GM12878 (cell line): ENCODE data around the gene BCS1L. TPM values are rescaled to one million over a fixed set of nuclear protein-coding genes. Genes with fewer than 3 reads are reported as not detected.

Source experiments
- ATAC-seq: fragments of 200-7000 bp; cut with Tn5 transposase; 3 replicates; pipeline ENCODE4 v1.9.1; 2020; ENCODE audit warnings: mild to moderate bottlenecking, moderate library complexity
- BruUV-seq: library from RNA; stranded (reverse); fragments of 400-500 nt; replicated peaks from 2 replicates; lab custom pipeline; 2021; lab: Mats Ljungman, UMichigan
- CTCF ChIA-PET: fragments of 300-600 bp; sonication (Branson Sonifier 250); formaldehyde crosslinking; extraction: SDS; loops from one replicate; lab custom pipeline; 2021; ENCODE audit warnings: inconsistent platforms; lab: Yijun Ruan, JAX
- POLR2A ChIA-PET: fragments of 350-600 bp; formaldehyde crosslinking; extraction: SDS; loops from one replicate; lab custom pipeline; 2021; ENCODE audit warnings: inconsistent platforms; lab: Charles Lee
- RAD21 ChIA-PET: fragments of 300-600 bp; sonication (Branson Sonifier 250); formaldehyde crosslinking; loops from one replicate; lab custom pipeline; 2023; ENCODE audit warnings: antibody characterized with exemption; ENCODE audit not compliant: unreplicated experiment; lab: Charles Lee
- SMC1A ChIA-PET: fragments of 300-600 bp; sonication (Branson Sonifier 250); formaldehyde crosslinking; loops from one replicate; lab custom pipeline; 2023; ENCODE audit not compliant: unreplicated experiment, uncharacterized antibody; lab: Charles Lee
- DNase-seq: peaks from one replicate; pipeline ENCODE4 v3.0.0-alpha.2; 2011; ENCODE audit warnings: low read depth, low spot score
- FAIRE-seq: peaks from 3 replicates; lab custom pipeline; 2011; peaks lifted over from hg19 to GRCh38; lab: Jason Lieb, UNC
- H2AFZ ChIP-seq: 2 replicates; pipeline ENCODE4 v1.6.0; 2011; ENCODE audit warnings: low read depth, low read length, control low read depth; ENCODE audit not compliant: control insufficient read depth
- H3K27ac ChIP-seq: 2 replicates; pipeline ENCODE4 v1.5.1; 2011; ENCODE audit warnings: control low read depth; ENCODE audit not compliant: control insufficient read depth, insufficient read depth
- H3K27me3 ChIP-seq, 2 experiments: replicated peaks in 1 of 2; 2 replicates each; pipeline versions ENCODE4 v1.6.0 to v1.6.1; 2011; ENCODE audit warnings: low read length in 1 of 2; ENCODE audit not compliant: control insufficient read depth in 2 of 2, insufficient read depth in 2 of 2
- H3K36me3 ChIP-seq, 2 experiments: 2 replicates each; pipeline ENCODE4 v1.5.1; 2011; ENCODE audit warnings: low read length in 1 of 2; ENCODE audit not compliant: control insufficient read depth in 2 of 2, insufficient read depth in 2 of 2
- H3K4me1 ChIP-seq: 2 replicates; pipeline ENCODE4 v1.6.1; 2011; ENCODE audit warnings: mild to moderate bottlenecking, low read length, moderate library complexity, mixed read lengths; ENCODE audit not compliant: control insufficient read depth, insufficient read depth
- H3K4me2 ChIP-seq: 2 replicates; pipeline ENCODE4 v1.6.0; 2011; ENCODE audit warnings: control low read depth; ENCODE audit not compliant: control insufficient read depth, insufficient read depth
- H3K4me3 ChIP-seq: fragments of 200-600 bp; sonication (generic); 2 replicates; pipeline ENCODE4 v1.5.1; 2016
- H3K79me2 ChIP-seq: 2 replicates; pipeline ENCODE4 v1.6.0; 2011; ENCODE audit warnings: low read length; ENCODE audit not compliant: control insufficient read depth, insufficient read depth
- H3K9ac ChIP-seq: 2 replicates; pipeline ENCODE4 v1.8.0; 2011; ENCODE audit warnings: low read length, control low read depth, mixed read lengths; ENCODE audit not compliant: control insufficient read depth, insufficient read depth
- H3K9me3 ChIP-seq: replicated peaks from 3 replicates; pipeline ENCODE4 v1.5.1; 2011; ENCODE audit warnings: mild to moderate bottlenecking, low read length; ENCODE audit not compliant: control insufficient read depth, insufficient read depth
- H4K20me1 ChIP-seq: 2 replicates; pipeline ENCODE4 v1.6.0; 2011; ENCODE audit not compliant: control insufficient read depth, insufficient read depth
- DPF2 ChIP-seq: fragments of 450-650 bp; IDR thresholded peaks from 2 replicates; pipeline ENCODE4 v1.6.1; 2017; ENCODE audit warnings: mild to moderate bottlenecking
- MEF2B ChIP-seq: fragments of 450-650 bp; IDR thresholded peaks from 2 replicates; pipeline ENCODE4 v1.6.1; 2018; ENCODE audit warnings: mild to moderate bottlenecking, moderate library complexity; ENCODE audit not compliant: partially characterized antibody, poor library complexity, severe bottlenecking
- NFYA ChIP-seq: IDR thresholded peaks from 2 replicates; pipeline ENCODE4 v1.6.1; 2011; ENCODE audit warnings: low read depth, mild to moderate bottlenecking, low read length, improper control_type of control experiment, borderline replicate concordance
- NFYB ChIP-seq: IDR thresholded peaks from 2 replicates; pipeline ENCODE4 v1.6.1; 2011; ENCODE audit warnings: low read depth, mild to moderate bottlenecking, low read length, improper control_type of control experiment, moderate library complexity; ENCODE audit not compliant: insufficient read depth
- POLR2AphosphoS2 ChIP-seq: IDR thresholded peaks from 2 replicates; pipeline ENCODE4 v1.6.1; 2011; ENCODE audit warnings: low read depth, mild to moderate bottlenecking, low read length, improper control_type of control experiment, moderate library complexity
- REST ChIP-seq: IDR thresholded peaks from 2 replicates; pipeline ENCODE4 v1.6.1; 2012; ENCODE audit warnings: mild to moderate bottlenecking, low read depth, low read length
- SMARCA5 ChIP-seq: fragments of 450-650 bp; IDR thresholded peaks from 2 replicates; pipeline ENCODE4 v1.6.1; 2017; ENCODE audit warnings: mild to moderate bottlenecking
- TBL1XR1 ChIP-seq: IDR thresholded peaks from 2 replicates; pipeline ENCODE4 v1.6.1; 2012; ENCODE audit warnings: low read depth, low read length, improper control_type of control experiment
- YY1 ChIP-seq: IDR thresholded peaks from 2 replicates; pipeline ENCODE4 v1.6.1; 2011; ENCODE audit warnings: low read depth, mild to moderate bottlenecking, low read length
- ZNF274 ChIP-seq: IDR thresholded peaks from one replicate; pipeline ENCODE4 v1.8.0; 2011; ENCODE audit not compliant: insufficient read length, insufficient read depth
- WGBS: methylation state at CpG from one replicate; pipeline ENCODE4 v1.1.6; 2016; ENCODE audit warnings: low lambda C conversion rate; ENCODE audit not compliant: insufficient replicate concordance, insufficient coverage; ENCODE audit errors: missing lambda C conversion rate; 5-methylcytosine and 5-hydroxymethylcytosine counted together
- in situ Hi-C: fragments of 300-500 bp; cut with MboI; formaldehyde crosslinking; loops from 9 replicates; pipeline ENCODE4 v1.14.3; 2018; ENCODE audit warnings: mixed read lengths
- intact Hi-C: fragments of 100-400 bp; cut with micrococcal nuclease; formaldehyde crosslinking; loops from one replicate; pipeline ENCODE4 v1.14.2; 2022; ENCODE audit not compliant: unreplicated experiment
- polyA plus RNA-seq, 11 experiments: library from polyadenylated mRNA; depleted of rRNA in 4 of 11; unstranded in 6 of 11; stranded (reverse) in 5 of 11; fragments of >200 nt; fragmentation: Nextera tagmentation in 4 of 11; fragmentation: Illumina TruSeq in 1 of 11; extraction: Ambion mirVana in 4 of 11; extraction: Trizol in 1 of 11; gene quantifications; 1 replicate in 1 of 11; 2 replicates in 10 of 11; pipeline versions ENCODE4 v1.2.1 to v1.2.3, GENCODE V29; 2011 to 2016; ENCODE audit warnings: inconsistent platforms in 2 of 11, missing spikeins in 2 of 11, low read depth in 1 of 11
- total RNA-seq, 4 experiments: library from RNA; depleted of rRNA in 3 of 4; stranded (reverse); fragments of >200 nt in 3 of 4; fragmentation: Illumina TruSeq in 1 of 4; extraction: Trizol in 1 of 4; gene quantifications; 2 replicates each; pipeline versions ENCODE4 v1.2.1 to v1.2.3, GENCODE V29; 2013 to 2021
- TF ChIP-seq, protein P1 (sequence below): IDR thresholded peaks from 2 replicates; pipeline ENCODE4 v1.6.1; 2012; ENCODE audit warnings: low read depth, low read length, improper control_type of control experiment
- TF ChIP-seq, protein P2 (sequence below): fragments of 450-650 bp; IDR thresholded peaks from 2 replicates; pipeline ENCODE4 v1.6.1; 2018; ENCODE audit warnings: mild to moderate bottlenecking, low read depth, moderate library complexity; ENCODE audit not compliant: partially characterized antibody

The BCS1L gene
- total and polyA plus RNA-seq, 10 of the 15 experiments (the other 5 are each of a cell fraction or from before 2014, with no cell fraction given) = 40.4 to 114 (median 65.2) TPM

- TF ChIP-seq, protein P1, sequence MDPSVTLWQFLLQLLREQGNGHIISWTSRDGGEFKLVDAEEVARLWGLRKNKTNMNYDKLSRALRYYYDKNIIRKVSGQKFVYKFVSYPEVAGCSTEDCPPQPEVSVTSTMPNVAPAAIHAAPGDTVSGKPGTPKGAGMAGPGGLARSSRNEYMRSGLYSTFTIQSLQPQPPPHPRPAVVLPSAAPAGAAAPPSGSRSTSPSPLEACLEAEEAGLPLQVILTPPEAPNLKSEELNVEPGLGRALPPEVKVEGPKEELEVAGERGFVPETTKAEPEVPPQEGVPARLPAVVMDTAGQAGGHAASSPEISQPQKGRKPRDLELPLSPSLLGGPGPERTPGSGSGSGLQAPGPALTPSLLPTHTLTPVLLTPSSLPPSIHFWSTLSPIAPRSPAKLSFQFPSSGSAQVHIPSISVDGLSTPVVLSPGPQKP = no peak
- no peak for TF ChIP-seq DPF2
- TF ChIP-seq SMARCA5 = no peak
- TF ChIP-seq, protein P2, sequence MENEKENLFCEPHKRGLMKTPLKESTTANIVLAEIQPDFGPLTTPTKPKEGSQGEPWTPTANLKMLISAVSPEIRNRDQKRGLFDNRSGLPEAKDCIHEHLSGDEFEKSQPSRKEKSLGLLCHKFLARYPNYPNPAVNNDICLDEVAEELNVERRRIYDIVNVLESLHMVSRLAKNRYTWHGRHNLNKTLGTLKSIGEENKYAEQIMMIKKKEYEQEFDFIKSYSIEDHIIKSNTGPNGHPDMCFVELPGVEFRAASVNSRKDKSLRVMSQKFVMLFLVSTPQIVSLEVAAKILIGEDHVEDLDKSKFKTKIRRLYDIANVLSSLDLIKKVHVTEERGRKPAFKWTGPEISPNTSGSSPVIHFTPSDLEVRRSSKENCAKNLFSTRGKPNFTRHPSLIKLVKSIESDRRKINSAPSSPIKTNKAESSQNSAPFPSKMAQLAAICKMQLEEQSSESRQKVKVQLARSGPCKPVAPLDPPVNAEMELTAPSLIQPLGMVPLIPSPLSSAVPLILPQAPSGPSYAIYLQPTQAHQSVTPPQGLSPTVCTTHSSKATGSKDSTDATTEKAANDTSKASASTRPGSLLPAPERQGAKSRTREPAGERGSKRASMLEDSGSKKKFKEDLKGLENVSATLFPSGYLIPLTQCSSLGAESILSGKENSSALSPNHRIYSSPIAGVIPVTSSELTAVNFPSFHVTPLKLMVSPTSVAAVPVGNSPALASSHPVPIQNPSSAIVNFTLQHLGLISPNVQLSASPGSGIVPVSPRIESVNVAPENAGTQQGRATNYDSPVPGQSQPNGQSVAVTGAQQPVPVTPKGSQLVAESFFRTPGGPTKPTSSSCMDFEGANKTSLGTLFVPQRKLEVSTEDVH = no peak
- TF ChIP-seq MEF2B = no peak
- TF ChIP-seq, all 136 proteins: peak for 0
Measured at GRCh38 chr2:218644721-218645120, 14.8 kb upstream of the BCS1L start (continued).

DNA sequence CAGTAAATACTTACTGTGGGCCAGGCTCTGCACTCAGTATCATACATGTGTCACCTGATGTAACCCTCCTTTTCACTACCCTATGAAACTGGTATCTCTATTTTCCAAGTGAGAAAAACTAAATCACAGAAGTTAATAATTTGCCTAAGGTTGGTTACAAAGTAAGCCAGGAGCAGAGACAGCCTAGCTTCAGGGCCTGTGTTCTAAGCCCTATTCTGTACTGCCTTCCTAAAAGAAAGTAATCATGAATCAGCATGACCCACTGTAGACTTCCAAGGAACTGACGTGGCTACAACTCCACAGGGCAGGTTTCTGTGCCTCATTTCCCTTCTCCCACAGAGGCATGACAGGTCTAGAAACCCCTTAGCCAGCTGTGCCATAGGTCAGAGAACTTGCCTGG is 14.4 kb upstream of the BCS1L start:
- ChIA-PET SMC1A (interaction anchor here (1.3 kb wide), 1 partner anchor 128 kb away, joined by 4 read pairs; no protein-coding TSS in a partner anchor), POLR2A (no interaction called here), RAD21 (no interaction called here), CTCF (interaction anchor here (1.1 to 1.2 kb wide), 2 partner anchors 67 to 207 kb away, joined by 3 read pairs; no protein-coding TSS in a partner anchor)
- H3K9ac ChIP-seq = no peak overlapping the region
- no TSS peak for BruUV-seq
- 100% methylated on average over 1 of the region's 1 CpG for WGBS
- no peaks in the 10 kb centered on the region for H3K27me3 ChIP-seq
- peaks cover 34 to 35% of the 10 kb centered on the region in 2 experiments for H3K36me3 ChIP-seq
- FAIRE-seq (no peak), DNase-seq (no peak), ATAC-seq (peak; percentile 21)
- intact Hi-C loops = no loop called here
- no peaks in the 10 kb centered on the region for H4K20me1 ChIP-seq
- H3K79me2 ChIP-seq = peaks cover 2% of the 10 kb centered on the region; the same call in 1 of the 2 replicates
- H3K4me1 ChIP-seq = no peaks in the 10 kb centered on the region
- H2AFZ ChIP-seq = no peak overlapping the region
- H3K4me3 ChIP-seq = no peak overlapping the region
- no peak overlapping the region for H3K27ac ChIP-seq
- in situ Hi-C loops = loop anchor here (5.0 kb wide), 1 partner anchor 238 kb away; no protein-coding TSS in a partner anchor
- H3K9me3 ChIP-seq = no peaks in the 10 kb centered on the region
- no peak overlapping the region for H3K4me2 ChIP-seq
- no peak for TF ChIP-seq YY1
- no peak for TF ChIP-seq TBL1XR1
- no peak for TF ChIP-seq NFYB
- TF ChIP-seq NFYA = no peak
- no peak for TF ChIP-seq ZNF274
- TF ChIP-seq POLR2AphosphoS2 = no peak
- TF ChIP-seq REST = no peak
